MM.1S (cell line): Measurements from ENCODE around the gene UBE2U.

Experiments used
- CTCF ChIP-seq: fragments of 300-600 bp; sonication (generic); IDR thresholded peaks from 2 replicates; pipeline ENCODE4 v1.5.1; 2016; ENCODE audit warnings: antibody characterized with exemption, low read length, mixed read lengths
- EZH2 ChIP-seq: fragments of 300-600 bp; sonication (generic); optimal IDR thresholded peaks from 2 replicates; pipeline ENCODE3; 2017; ENCODE audit warnings: low read depth, mild to moderate bottlenecking, antibody characterized with exemption, low read length, mixed read lengths

GRCh38 chr1:64200064-64200463 lies 3.4 kb upstream of the UBE2U start:
- TF ChIP-seq CTCF (no peak), EZH2 (no peak)
